PC-3 (cell line): ENCODE data around the gene FITM2. TPM values are rescaled to one million over a fixed set of nuclear protein-coding genes. Genes with fewer than 3 reads are reported as not detected.

Source experiments
- ATAC-seq: fragments of 200-7000 bp; cut with Tn5 transposase; 2 replicates; pipeline ENCODE4 v1.9.1; 2020; ENCODE audit warnings: mild to moderate bottlenecking, moderate library complexity
- BruUV-seq: library from RNA; stranded (reverse); fragments of 400-500 nt; replicated peaks from 2 replicates; lab custom pipeline; 2021; lab: Mats Ljungman, UMichigan
- CTCF ChIA-PET: fragments of 300-600 bp; sonication (Branson Sonifier 250); formaldehyde crosslinking; loops from one replicate; lab custom pipeline; 2022; ENCODE audit warnings: antibody characterized with exemption; lab: Charles Lee
- POLR2A ChIA-PET: fragments of 300-600 bp; sonication (Branson Sonifier 250); formaldehyde crosslinking; loops from one replicate; lab custom pipeline; 2022; ENCODE audit warnings: antibody characterized with exemption; ENCODE audit not compliant: unreplicated experiment; lab: Charles Lee
- DNase-seq: peaks from one replicate; pipeline ENCODE4 v3.0.0-alpha.2; 2015
- H2AFZ ChIP-seq: fragments of 300-600 bp; sonication (generic); 2 replicates; pipeline ENCODE4 v1.6.0; 2016; ENCODE audit warnings: antibody characterized with exemption, low read length
- H3F3A ChIP-seq: fragments of 300-600 bp; sonication (generic); one replicate; pipeline ENCODE4 v1.6.0; 2017; ENCODE audit warnings: antibody characterized with exemption, low read length, control low read depth, mild to moderate bottlenecking; ENCODE audit not compliant: unreplicated experiment
- H3K27ac ChIP-seq: fragments of 300-600 bp; sonication (generic); 2 replicates; pipeline ENCODE4 v1.5.1; 2016; ENCODE audit warnings: mild to moderate bottlenecking, low read length
- H3K27me3 ChIP-seq: fragments of 300-600 bp; sonication (generic); 2 replicates; pipeline ENCODE4 v1.6.1; 2016; ENCODE audit warnings: low read length, mixed read lengths
- H3K36me3 ChIP-seq: fragments of 300-600 bp; sonication (generic); 2 replicates; pipeline ENCODE4 v1.6.1; 2016; ENCODE audit warnings: low read depth, mixed run types, low read length, mixed read lengths
- H3K4me1 ChIP-seq: fragments of 300-600 bp; sonication (generic); 2 replicates; pipeline ENCODE4 v1.5.1; 2016; ENCODE audit warnings: low read length; ENCODE audit not compliant: insufficient read depth
- H3K4me2 ChIP-seq: fragments of 300-600 bp; sonication (generic); 2 replicates; pipeline ENCODE4 v1.6.0; 2016; ENCODE audit warnings: low read length
- H3K4me3 ChIP-seq: fragments of 300-600 bp; sonication (generic); 2 replicates; pipeline ENCODE4 v1.5.1; 2016; ENCODE audit warnings: mild to moderate bottlenecking, low read length, mixed read lengths
- H3K79me2 ChIP-seq: fragments of 300-600 bp; sonication (generic); 2 replicates; pipeline ENCODE4 v1.6.1; 2017; ENCODE audit warnings: low read length, mixed read lengths
- H3K9ac ChIP-seq: fragments of 300-600 bp; sonication (generic); 2 replicates; pipeline ENCODE4 v1.6.0; 2016; ENCODE audit warnings: mild to moderate bottlenecking, low read length
- H3K9me2 ChIP-seq: fragments of 300-600 bp; sonication (generic); replicated peaks from 2 replicates; pipeline ENCODE4 v1.6.1; 2016; ENCODE audit warnings: mixed run types, low read length, mixed read lengths
- H3K9me3 ChIP-seq: fragments of 300-600 bp; sonication (generic); 2 replicates; pipeline ENCODE4 v1.6.1; 2016; ENCODE audit warnings: low read length, mixed read lengths
- H4K20me1 ChIP-seq: fragments of 300-600 bp; sonication (generic); 2 replicates; pipeline ENCODE4 v1.6.1; 2016; ENCODE audit warnings: low read length, mixed read lengths
- EZH2 ChIP-seq: fragments of 300-600 bp; sonication (generic); IDR thresholded peaks from one replicate; pipeline ENCODE4 v1.6.1; 2017; ENCODE audit warnings: antibody characterized with exemption, mild to moderate bottlenecking, low read length; ENCODE audit not compliant: unreplicated experiment
- EZH2phosphoT487 ChIP-seq: fragments of 300-600 bp; sonication (generic); IDR thresholded peaks from 2 replicates; pipeline ENCODE4 v1.6.1; 2018; ENCODE audit warnings: mild to moderate bottlenecking, antibody characterized with exemption, low read length, borderline replicate concordance
- intact Hi-C: fragments of 100-400 bp; cut with micrococcal nuclease; formaldehyde crosslinking; loops from 2 replicates; pipeline ENCODE4 v1.9.0; 2023
- total RNA-seq: library from RNA; depleted of rRNA; stranded (reverse); fragments of >200 nt; gene quantifications from 2 replicates; pipeline ENCODE4 v1.2.3, GENCODE V29; 2014
- TF ChIP-seq, protein P1 (sequence below): fragments of 300-600 bp; sonication (generic); conservative IDR thresholded peaks from 2 replicates; pipeline ENCODE4 v1.5.1; 2017; ENCODE audit warnings: antibody characterized with exemption, low read depth, mild to moderate bottlenecking, low read length

FITM2 gene
- total RNA-seq, 1 experiment from 2014 or later: 8.8 TPM

DNA sequence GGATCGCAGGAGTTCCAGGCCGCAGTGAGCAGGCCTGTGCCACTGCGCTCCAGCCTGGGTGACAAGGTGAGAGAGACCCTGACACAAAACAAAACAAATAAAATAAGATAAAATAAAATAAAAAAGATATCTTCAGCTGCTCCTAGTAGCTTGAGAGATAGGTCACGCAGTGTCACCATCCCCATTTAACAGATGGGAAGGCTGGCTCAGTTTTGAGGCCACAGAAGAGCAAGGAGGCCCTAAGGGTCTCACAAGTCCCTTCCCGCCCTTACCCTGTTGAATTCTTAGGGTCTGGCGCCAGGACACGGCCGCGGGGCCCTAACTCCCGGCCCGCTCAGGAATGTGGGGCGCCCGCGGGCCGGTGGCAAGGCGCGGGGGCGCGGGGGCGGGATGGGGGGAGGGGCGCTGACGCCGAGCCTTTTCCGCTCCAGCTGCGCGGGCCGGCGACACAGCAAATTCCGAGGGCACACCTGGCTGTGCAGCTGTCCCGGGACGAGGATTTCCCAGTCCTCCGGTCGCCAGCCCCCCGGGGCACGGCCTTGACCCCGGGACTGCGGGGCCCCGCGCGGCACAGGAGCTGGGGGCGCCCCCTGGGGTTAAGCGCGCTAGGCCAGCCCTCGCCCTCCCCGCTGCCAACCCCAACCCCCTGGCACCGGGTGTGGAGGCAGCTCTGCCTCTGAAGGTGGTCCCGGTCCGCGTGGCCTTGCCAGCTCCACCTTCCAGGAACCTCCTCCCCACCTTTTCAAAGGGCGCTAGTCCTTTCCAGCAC lies 15.6 kb upstream of the FITM2 start:
- no peaks in the 10 kb centered on the region for H3K4me1 ChIP-seq
- H3K27ac ChIP-seq: no peak overlapping the region
- H3K36me3 ChIP-seq: no peaks in the 10 kb centered on the region
- ChIA-PET CTCF (no interaction called here), POLR2A (no interaction called here)
- DNase-seq (no peak), ATAC-seq (no peak)
- intact Hi-C loops: no loop called here
- TF ChIP-seq EZH2 (no peak), EZH2phosphoT487 (no peak)
- TF ChIP-seq, protein P1, sequence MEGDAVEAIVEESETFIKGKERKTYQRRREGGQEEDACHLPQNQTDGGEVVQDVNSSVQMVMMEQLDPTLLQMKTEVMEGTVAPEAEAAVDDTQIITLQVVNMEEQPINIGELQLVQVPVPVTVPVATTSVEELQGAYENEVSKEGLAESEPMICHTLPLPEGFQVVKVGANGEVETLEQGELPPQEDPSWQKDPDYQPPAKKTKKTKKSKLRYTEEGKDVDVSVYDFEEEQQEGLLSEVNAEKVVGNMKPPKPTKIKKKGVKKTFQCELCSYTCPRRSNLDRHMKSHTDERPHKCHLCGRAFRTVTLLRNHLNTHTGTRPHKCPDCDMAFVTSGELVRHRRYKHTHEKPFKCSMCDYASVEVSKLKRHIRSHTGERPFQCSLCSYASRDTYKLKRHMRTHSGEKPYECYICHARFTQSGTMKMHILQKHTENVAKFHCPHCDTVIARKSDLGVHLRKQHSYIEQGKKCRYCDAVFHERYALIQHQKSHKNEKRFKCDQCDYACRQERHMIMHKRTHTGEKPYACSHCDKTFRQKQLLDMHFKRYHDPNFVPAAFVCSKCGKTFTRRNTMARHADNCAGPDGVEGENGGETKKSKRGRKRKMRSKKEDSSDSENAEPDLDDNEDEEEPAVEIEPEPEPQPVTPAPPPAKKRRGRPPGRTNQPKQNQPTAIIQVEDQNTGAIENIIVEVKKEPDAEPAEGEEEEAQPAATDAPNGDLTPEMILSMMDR: no peak
- H3K4me3 ChIP-seq: no peak overlapping the region
- no peak overlapping the region for H3K4me2 ChIP-seq
- H3K27me3 ChIP-seq: no peaks in the 10 kb centered on the region
- no peak overlapping the region for H3K9ac ChIP-seq
- no peaks in the 10 kb centered on the region for H3K79me2 ChIP-seq
- no peaks in the 10 kb centered on the region for H3K9me3 ChIP-seq
- no peaks in the 10 kb centered on the region for H3K9me2 ChIP-seq
- H4K20me1 ChIP-seq: no peaks in the 10 kb centered on the region
- no TSS peak for BruUV-seq
- no peaks in the 10 kb centered on the region for H3F3A ChIP-seq
- no peak overlapping the region for H2AFZ ChIP-seq

DNA sequence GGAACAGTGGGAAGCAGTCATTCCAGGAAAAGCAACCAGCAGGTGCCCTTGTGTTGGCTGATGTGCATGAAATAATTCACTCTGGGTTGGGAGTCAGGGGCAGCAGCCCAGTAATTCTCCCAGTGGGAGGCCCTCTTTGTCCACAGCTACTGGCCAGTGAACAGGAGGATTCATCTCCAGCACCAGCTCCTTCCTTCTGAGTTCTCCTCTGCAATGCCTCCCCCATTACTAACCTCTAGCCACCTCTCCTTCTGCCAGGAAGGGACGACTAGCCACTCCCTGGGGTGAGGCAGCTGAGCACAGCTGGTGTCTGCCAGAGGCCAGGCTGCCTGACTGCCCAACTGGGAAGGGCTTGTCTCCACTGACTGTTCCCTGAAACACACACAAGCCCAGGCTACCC lies 13.3 kb upstream of the FITM2 start:
- POLR2A ChIA-PET: no interaction called here
- ATAC-seq: peak; percentile 82
- no peaks in the 10 kb centered on the region for H3F3A ChIP-seq
- H4K20me1 ChIP-seq: no peaks in the 10 kb centered on the region
- no peak overlapping the region for H3K4me2 ChIP-seq
- CTCF ChIA-PET: no interaction called here
- no peaks in the 10 kb centered on the region for H3K9me3 ChIP-seq
- H3K79me2 ChIP-seq: no peaks in the 10 kb centered on the region
- TF ChIP-seq, protein P1: no peak
- TF ChIP-seq EZH2phosphoT487 (no peak), EZH2 (no peak)
- H3K4me3 ChIP-seq: no peak overlapping the region
- no peaks in the 10 kb centered on the region for H3K4me1 ChIP-seq
- H3K27ac ChIP-seq: no peak overlapping the region
- H3K36me3 ChIP-seq: no peaks in the 10 kb centered on the region
- intact Hi-C loops: no loop called here
- H3K27me3 ChIP-seq: no peaks in the 10 kb centered on the region
- no peak overlapping the region for H3K9ac ChIP-seq
- H3K9me2 ChIP-seq: no peaks in the 10 kb centered on the region
- BruUV-seq: no TSS peak
- no peak for DNase-seq
- no peak overlapping the region for H2AFZ ChIP-seq

GRCh38 chr20:44319839-44320422 lies 8.9 kb upstream of the FITM2 start:
- no peak overlapping the region for H3K4me3 ChIP-seq
- no peaks in the 10 kb centered on the region for H3K79me2 ChIP-seq
- no peaks in the 10 kb centered on the region for H3K4me1 ChIP-seq
- H3K9ac ChIP-seq: no peak overlapping the region
- H3K27me3 ChIP-seq: peaks cover 7% of the 10 kb centered on the region; the same call in 1 of the 2 replicates
- ATAC-seq (peak; percentile 15; the same call in 1 of the 2 replicates), DNase-seq (no peak)
- no peaks in the 10 kb centered on the region for H3K9me2 ChIP-seq
- no peak overlapping the region for H2AFZ ChIP-seq
- H3K27ac ChIP-seq: no peak overlapping the region
- ChIA-PET POLR2A (interaction anchor here (0.6 kb wide), 1 partner anchor 86 kb away, joined by 3 read pairs; no protein-coding TSS in a partner anchor), CTCF (no interaction called here)
- H3K9me3 ChIP-seq: no peaks in the 10 kb centered on the region
- no TSS peak for BruUV-seq
- intact Hi-C loops: loop anchor here (10.0 kb wide), 1 partner anchor 205 kb away; no protein-coding TSS in a partner anchor
- H3F3A ChIP-seq: no peaks in the 10 kb centered on the region
- no peak overlapping the region for H3K4me2 ChIP-seq
- H3K36me3 ChIP-seq: no peaks in the 10 kb centered on the region
- TF ChIP-seq EZH2 (no peak), EZH2phosphoT487 (no peak)
- TF ChIP-seq, protein P1: no peak
- no peaks in the 10 kb centered on the region for H4K20me1 ChIP-seq
